HepG2 (cell line): ENCODE data around the gene LSM12. TPM values are rescaled to one million over a fixed set of nuclear protein-coding genes. Genes with fewer than 3 reads are reported as not detected.

Source experiments
- GTF3A ChIP-seq: sonication (generic); formaldehyde crosslinking; conservative IDR thresholded peaks from 2 replicates; pipeline ENCODE4 v1.4.0; 2020; ENCODE audit warnings: mild to moderate bottlenecking, missing genetic modification reagents
- MED13 ChIP-seq: sonication (generic); formaldehyde crosslinking; IDR thresholded peaks from 2 replicates; pipeline ENCODE4 v1.5.0; 2020; ENCODE audit warnings: missing genetic modification reagents
- PAX8 ChIP-seq: sonication (generic); formaldehyde crosslinking; IDR thresholded peaks from 2 replicates; pipeline ENCODE4 v1.8.0; 2022; ENCODE audit warnings: mild to moderate bottlenecking, missing genetic modification reagents, borderline replicate concordance
- POLR2A ChIP-seq, 2 experiments: IDR thresholded peaks; 2 replicates each; pipeline ENCODE4 v1.6.1; 2011; ENCODE audit warnings: low read depth in 2 of 2, low read length in 2 of 2, mild to moderate bottlenecking in 1 of 2, moderate library complexity in 1 of 2; ENCODE audit not compliant: insufficient read depth in 1 of 2
- STAT5B ChIP-seq: sonication (generic); formaldehyde crosslinking; IDR thresholded peaks from 2 replicates; pipeline ENCODE4 v1.4.0; 2020; ENCODE audit warnings: missing genetic modification reagents
- ZNF282 ChIP-seq: fragments of 450-650 bp; IDR thresholded peaks from 2 replicates; pipeline ENCODE4 v1.6.1; 2018; ENCODE audit not compliant: partially characterized antibody
- ZNF614 ChIP-seq: IDR thresholded peaks from 2 replicates; pipeline ENCODE4 v1.6.1; 2018; ENCODE audit warnings: missing biosample characterization, missing genetic modification reagents, inconsistent platforms, borderline replicate concordance
- ZNF7 ChIP-seq: IDR thresholded peaks from 2 replicates; pipeline ENCODE4 v1.6.1; 2016; ENCODE audit warnings: missing biosample characterization, missing genetic modification reagents
- ZNF773 ChIP-seq: sonication (generic); formaldehyde crosslinking; IDR thresholded peaks from 2 replicates; pipeline ENCODE4 v1.4.0; 2020; ENCODE audit warnings: missing genetic modification reagents, borderline replicate concordance
- polyA plus RNA-seq, 8 experiments: library from polyadenylated mRNA; depleted of rRNA in 3 of 8; stranded (reverse) in 7 of 8; unstranded in 1 of 8; fragments of >200 nt; fragmentation: Illumina TruSeq in 4 of 8; extraction: Trizol in 4 of 8; gene quantifications; 2 replicates each; pipeline versions ENCODE4 v1.2.1 to v1.2.3, GENCODE V29; 2011 to 2016; ENCODE audit warnings: low read depth in 4 of 8, missing spikeins in 1 of 8, mixed read lengths in 1 of 8; ENCODE audit not compliant: insufficient read depth in 1 of 8
- total RNA-seq, 5 experiments: library from RNA; depleted of rRNA; stranded (reverse); fragments of >200 nt; fragmentation: Illumina TruSeq; extraction: Trizol; gene quantifications; 2 replicates each; pipeline ENCODE4 v1.2.3, GENCODE V29; 2016; ENCODE audit warnings: low read depth in 1 of 5
- TF ChIP-seq, protein P1 (sequence below): sonication (generic); formaldehyde crosslinking; IDR thresholded peaks from 2 replicates; pipeline ENCODE4 v1.9.0; 2021; ENCODE audit warnings: missing genetic modification reagents, borderline replicate concordance
- TF ChIP-seq, protein P2 (sequence below): sonication (generic); formaldehyde crosslinking; IDR thresholded peaks from 2 replicates; pipeline ENCODE4 v1.4.0; 2020; ENCODE audit warnings: low read depth, mild to moderate bottlenecking, missing genetic modification reagents
- TF ChIP-seq, protein P3 (sequence below): IDR thresholded peaks from 2 replicates; pipeline ENCODE4 v1.6.1; 2016; ENCODE audit warnings: low read depth, missing genetic modification reagents, missing compliant biosample characterization
- TF ChIP-seq, protein P4 (sequence below): IDR thresholded peaks from 2 replicates; pipeline ENCODE4 v1.6.1; 2016; ENCODE audit warnings: low read depth
- TF ChIP-seq, protein P5 (sequence below): sonication (generic); formaldehyde crosslinking; IDR thresholded peaks from 2 replicates; pipeline ENCODE4 v1.5.1; 2020; ENCODE audit warnings: missing genetic modification reagents, mild to moderate bottlenecking, borderline replicate concordance
- TF ChIP-seq, protein P6 (sequence below): sonication (generic); formaldehyde crosslinking; IDR thresholded peaks from 2 replicates; pipeline ENCODE4 v1.4.0; 2020; ENCODE audit warnings: missing genetic modification reagents, mild to moderate bottlenecking, borderline replicate concordance

The LSM12 gene
- total and polyA plus RNA-seq, 2 of the 13 experiments (the other 11 are each of a cell fraction or from before 2014, with no cell fraction given), result 52.8 to 55.7 TPM

DNA sequence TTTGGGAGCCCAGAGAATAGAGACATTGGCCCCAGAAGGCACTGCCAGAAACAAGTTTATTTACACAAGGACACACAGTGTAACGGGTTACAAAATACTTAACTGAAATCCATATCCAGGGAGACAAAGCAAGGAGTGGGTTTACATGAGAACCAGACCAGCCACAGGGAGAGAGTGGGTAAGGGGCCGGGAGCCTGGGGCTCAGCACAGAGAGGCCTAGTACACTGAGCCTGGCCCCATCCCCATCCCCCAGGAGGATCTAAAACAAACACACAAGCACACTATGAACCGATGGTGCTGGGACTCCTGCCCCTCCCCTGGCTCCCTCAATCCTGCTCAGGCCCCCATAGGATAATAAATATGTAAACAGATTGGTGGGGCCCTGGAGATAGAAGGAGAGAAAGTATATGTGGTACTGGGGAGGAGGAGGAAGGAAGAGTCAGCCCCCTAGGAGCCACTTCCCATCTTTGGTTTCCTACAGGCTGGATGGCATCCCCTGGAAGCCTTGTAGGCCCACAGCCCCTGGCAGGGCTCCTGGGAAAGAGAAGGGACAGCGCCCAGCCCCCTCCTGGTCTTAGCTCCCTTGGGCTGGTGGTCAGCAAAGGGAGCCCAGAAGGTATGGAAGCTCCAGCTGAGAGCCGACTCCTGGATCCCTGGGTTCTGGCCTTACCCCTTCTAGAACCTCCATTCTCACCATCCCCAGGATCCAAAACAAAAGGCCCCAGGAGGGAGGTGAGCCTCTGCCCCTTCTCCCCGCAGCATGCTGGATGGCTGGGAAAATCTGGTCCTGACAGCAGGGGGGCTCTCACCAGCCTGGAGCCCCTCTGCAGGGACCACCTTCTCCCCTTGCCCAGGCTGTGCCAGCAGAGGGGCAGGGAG is 10.5 kb upstream of the LSM12 start (continued):
- TF ChIP-seq, protein P1, sequence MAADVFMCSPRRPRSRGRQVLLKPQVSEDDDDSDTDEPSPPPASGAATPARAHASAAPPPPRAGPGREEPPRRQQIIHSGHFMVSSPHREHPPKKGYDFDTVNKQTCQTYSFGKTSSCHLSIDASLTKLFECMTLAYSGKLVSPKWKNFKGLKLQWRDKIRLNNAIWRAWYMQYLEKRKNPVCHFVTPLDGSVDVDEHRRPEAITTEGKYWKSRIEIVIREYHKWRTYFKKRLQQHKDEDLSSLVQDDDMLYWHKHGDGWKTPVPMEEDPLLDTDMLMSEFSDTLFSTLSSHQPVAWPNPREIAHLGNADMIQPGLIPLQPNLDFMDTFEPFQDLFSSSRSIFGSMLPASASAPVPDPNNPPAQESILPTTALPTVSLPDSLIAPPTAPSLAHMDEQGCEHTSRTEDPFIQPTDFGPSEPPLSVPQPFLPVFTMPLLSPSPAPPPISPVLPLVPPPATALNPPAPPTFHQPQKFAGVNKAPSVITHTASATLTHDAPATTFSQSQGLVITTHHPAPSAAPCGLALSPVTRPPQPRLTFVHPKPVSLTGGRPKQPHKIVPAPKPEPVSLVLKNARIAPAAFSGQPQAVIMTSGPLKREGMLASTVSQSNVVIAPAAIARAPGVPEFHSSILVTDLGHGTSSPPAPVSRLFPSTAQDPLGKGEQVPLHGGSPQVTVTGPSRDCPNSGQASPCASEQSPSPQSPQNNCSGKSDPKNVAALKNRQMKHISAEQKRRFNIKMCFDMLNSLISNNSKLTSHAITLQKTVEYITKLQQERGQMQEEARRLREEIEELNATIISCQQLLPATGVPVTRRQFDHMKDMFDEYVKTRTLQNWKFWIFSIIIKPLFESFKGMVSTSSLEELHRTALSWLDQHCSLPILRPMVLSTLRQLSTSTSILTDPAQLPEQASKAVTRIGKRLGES (CRISPR knock-in tag), result no peak
- TF ChIP-seq, protein P2, sequence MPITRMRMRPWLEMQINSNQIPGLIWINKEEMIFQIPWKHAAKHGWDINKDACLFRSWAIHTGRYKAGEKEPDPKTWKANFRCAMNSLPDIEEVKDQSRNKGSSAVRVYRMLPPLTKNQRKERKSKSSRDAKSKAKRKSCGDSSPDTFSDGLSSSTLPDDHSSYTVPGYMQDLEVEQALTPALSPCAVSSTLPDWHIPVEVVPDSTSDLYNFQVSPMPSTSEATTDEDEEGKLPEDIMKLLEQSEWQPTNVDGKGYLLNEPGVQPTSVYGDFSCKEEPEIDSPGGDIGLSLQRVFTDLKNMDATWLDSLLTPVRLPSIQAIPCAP, result no peak
- TF ChIP-seq MED13 (CRISPR knock-in tag), result no peak
- TF ChIP-seq, protein P3, sequence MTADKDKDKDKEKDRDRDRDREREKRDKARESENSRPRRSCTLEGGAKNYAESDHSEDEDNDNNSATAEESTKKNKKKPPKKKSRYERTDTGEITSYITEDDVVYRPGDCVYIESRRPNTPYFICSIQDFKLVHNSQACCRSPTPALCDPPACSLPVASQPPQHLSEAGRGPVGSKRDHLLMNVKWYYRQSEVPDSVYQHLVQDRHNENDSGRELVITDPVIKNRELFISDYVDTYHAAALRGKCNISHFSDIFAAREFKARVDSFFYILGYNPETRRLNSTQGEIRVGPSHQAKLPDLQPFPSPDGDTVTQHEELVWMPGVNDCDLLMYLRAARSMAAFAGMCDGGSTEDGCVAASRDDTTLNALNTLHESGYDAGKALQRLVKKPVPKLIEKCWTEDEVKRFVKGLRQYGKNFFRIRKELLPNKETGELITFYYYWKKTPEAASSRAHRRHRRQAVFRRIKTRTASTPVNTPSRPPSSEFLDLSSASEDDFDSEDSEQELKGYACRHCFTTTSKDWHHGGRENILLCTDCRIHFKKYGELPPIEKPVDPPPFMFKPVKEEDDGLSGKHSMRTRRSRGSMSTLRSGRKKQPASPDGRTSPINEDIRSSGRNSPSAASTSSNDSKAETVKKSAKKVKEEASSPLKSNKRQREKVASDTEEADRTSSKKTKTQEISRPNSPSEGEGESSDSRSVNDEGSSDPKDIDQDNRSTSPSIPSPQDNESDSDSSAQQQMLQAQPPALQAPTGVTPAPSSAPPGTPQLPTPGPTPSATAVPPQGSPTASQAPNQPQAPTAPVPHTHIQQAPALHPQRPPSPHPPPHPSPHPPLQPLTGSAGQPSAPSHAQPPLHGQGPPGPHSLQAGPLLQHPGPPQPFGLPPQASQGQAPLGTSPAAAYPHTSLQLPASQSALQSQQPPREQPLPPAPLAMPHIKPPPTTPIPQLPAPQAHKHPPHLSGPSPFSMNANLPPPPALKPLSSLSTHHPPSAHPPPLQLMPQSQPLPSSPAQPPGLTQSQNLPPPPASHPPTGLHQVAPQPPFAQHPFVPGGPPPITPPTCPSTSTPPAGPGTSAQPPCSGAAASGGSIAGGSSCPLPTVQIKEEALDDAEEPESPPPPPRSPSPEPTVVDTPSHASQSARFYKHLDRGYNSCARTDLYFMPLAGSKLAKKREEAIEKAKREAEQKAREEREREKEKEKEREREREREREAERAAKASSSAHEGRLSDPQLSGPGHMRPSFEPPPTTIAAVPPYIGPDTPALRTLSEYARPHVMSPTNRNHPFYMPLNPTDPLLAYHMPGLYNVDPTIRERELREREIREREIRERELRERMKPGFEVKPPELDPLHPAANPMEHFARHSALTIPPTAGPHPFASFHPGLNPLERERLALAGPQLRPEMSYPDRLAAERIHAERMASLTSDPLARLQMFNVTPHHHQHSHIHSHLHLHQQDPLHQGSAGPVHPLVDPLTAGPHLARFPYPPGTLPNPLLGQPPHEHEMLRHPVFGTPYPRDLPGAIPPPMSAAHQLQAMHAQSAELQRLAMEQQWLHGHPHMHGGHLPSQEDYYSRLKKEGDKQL, result no peak
- TF ChIP-seq ZNF614 (CRISPR knock-in tag), result no peak
- TF ChIP-seq, protein P4, sequence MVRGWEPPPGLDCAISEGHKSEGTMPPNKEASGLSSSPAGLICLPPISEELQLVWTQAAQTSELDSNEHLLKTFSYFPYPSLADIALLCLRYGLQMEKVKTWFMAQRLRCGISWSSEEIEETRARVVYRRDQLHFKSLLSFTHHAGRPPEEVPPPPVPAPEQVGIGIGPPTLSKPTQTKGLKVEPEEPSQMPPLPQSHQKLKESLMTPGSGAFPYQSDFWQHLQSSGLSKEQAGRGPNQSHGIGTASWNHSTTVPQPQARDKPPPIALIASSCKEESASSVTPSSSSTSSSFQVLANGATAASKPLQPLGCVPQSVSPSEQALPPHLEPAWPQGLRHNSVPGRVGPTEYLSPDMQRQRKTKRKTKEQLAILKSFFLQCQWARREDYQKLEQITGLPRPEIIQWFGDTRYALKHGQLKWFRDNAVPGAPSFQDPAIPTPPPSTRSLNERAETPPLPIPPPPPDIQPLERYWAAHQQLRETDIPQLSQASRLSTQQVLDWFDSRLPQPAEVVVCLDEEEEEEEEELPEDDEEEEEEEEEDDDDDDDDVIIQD (CRISPR knock-in tag), result no peak
- no peak for TF ChIP-seq GTF3A (CRISPR knock-in tag)
- TF ChIP-seq, protein P5, sequence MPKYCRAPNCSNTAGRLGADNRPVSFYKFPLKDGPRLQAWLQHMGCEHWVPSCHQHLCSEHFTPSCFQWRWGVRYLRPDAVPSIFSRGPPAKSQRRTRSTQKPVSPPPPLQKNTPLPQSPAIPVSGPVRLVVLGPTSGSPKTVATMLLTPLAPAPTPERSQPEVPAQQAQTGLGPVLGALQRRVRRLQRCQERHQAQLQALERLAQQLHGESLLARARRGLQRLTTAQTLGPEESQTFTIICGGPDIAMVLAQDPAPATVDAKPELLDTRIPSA (CRISPR knock-in tag), result 0 out of 2 replicates have a peak, but pooled peaks have one; percentile 47
- TF ChIP-seq STAT5B (CRISPR knock-in tag), result no peak
- no peak for TF ChIP-seq POLR2A (IDR thresholded peaks at IDR 0.05; ENCODE audit: insufficient read depth in 1 of 2, low read depth in 2 of 2, low read length in 2 of 2)
- no peak for TF ChIP-seq ZNF282
- TF ChIP-seq, protein P6, sequence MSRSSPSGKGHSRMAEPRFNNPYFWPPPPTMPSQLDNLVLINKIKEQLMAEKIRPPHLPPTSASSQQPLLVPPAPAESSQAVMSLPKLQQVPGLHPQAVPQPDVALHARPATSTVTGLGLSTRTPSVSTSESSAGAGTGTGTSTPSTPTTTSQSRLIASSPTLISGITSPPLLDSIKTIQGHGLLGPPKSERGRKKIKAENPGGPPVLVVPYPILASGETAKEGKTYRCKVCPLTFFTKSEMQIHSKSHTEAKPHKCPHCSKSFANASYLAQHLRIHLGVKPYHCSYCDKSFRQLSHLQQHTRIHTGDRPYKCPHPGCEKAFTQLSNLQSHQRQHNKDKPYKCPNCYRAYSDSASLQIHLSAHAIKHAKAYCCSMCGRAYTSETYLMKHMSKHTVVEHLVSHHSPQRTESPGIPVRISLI (CRISPR knock-in tag), result no peak
- TF ChIP-seq ZNF773 (CRISPR knock-in tag), result no peak
- TF ChIP-seq PAX8 (CRISPR knock-in tag), result no peak
- TF ChIP-seq ZNF7 (CRISPR knock-in tag), result no peak
